Measurements from ENCODE around the gene UTF1.

GRCh38 chr10:133203652-133204195 is 26.3 kb upstream of the UTF1 start:
- no peak for TF ChIP-seq CTCF (IDR thresholded peaks at IDR 0.05)
- no peak for TF ChIP-seq POLR2A (IDR thresholded peaks at IDR 0.05)
